ENCODE results near the gene DOCK1.

Gene DOCK1

GRCh38 chr10:127146661-127147060 is 241.4 kb downstream of the DOCK1 start:
- H3K27ac ChIP-seq (ENCODE audit: low read depth, low read length): no peak overlapping the region

GRCh38 chr10:127148066-127148932 is 243.1 kb downstream of the DOCK1 start:
- Histone ChIP-seq H3K36me3 (ENCODE audit: insufficient read depth, low read length) (no peaks in the 10 kb centered on the region), H3K4me1 (ENCODE audit: insufficient read depth, low read length) (peaks cover 30% of the 10 kb centered on the region), H3K4me3 (ENCODE audit: low read length) (no peak overlapping the region), H3K9ac (ENCODE audit: low read depth, low read length) (no peak overlapping the region), H3K9me3 (ENCODE audit: insufficient read depth, low read depth, low read length) (no peaks in the 10 kb centered on the region), H3K27me3 (ENCODE audit: insufficient read depth, low read length) (no peaks in the 10 kb centered on the region), H3K27ac (ENCODE audit: low read depth, low read length) (peak overlapping the region; percentile 36)
- WGBS: 89% methylated on average over 14 of the region's 15 CpGs

More at GRCh38 chr10:127146661-127147060, 241.4 kb downstream of the DOCK1 start:
- Histone ChIP-seq H3K9me3 (ENCODE audit: insufficient read depth, low read depth, low read length) (no peaks in the 10 kb centered on the region), H3K9ac (ENCODE audit: low read depth, low read length) (no peak overlapping the region), H3K27me3 (ENCODE audit: insufficient read depth, low read length) (no peaks in the 10 kb centered on the region), H3K4me1 (ENCODE audit: insufficient read depth, low read length) (peaks cover 29% of the 10 kb centered on the region), H3K4me3 (ENCODE audit: low read length) (no peak overlapping the region), H3K36me3 (ENCODE audit: insufficient read depth, low read length) (no peaks in the 10 kb centered on the region)
- WGBS: 89% methylated on average over 9 of the region's 9 CpGs

GRCh38 chr10:127148933-127149220 is 243.6 kb downstream of the DOCK1 start:
- H3K27me3 ChIP-seq (ENCODE audit: insufficient read depth, low read length): no peaks in the 10 kb centered on the region
- H3K36me3 ChIP-seq (ENCODE audit: insufficient read depth, low read length): no peaks in the 10 kb centered on the region
- no peak overlapping the region for H3K9ac ChIP-seq (ENCODE audit: low read depth, low read length)
- peaks cover 30% of the 10 kb centered on the region for H3K4me1 ChIP-seq (ENCODE audit: insufficient read depth, low read length)
- 82% methylated on average over 2 of the region's 2 CpGs for WGBS
- no peaks in the 10 kb centered on the region for H3K9me3 ChIP-seq (ENCODE audit: insufficient read depth, low read depth, low read length)
- no peak overlapping the region for H3K4me3 ChIP-seq (ENCODE audit: low read length)
- H3K27ac ChIP-seq (ENCODE audit: low read depth, low read length): peak overlapping the region; percentile 36

- Histone ChIP-seq H3K4me1 (ENCODE audit: insufficient read depth, low read length) (peaks cover 30% of the 10 kb centered on the region), H3K27me3 (ENCODE audit: insufficient read depth, low read length) (no peaks in the 10 kb centered on the region), H3K9me3 (ENCODE audit: insufficient read depth, low read depth, low read length) (no peaks in the 10 kb centered on the region), H3K27ac (ENCODE audit: low read depth, low read length) (peak overlapping the region; percentile 36), H3K9ac (ENCODE audit: low read depth, low read length) (no peak overlapping the region), H3K36me3 (ENCODE audit: insufficient read depth, low read length) (no peaks in the 10 kb centered on the region), H3K4me3 (ENCODE audit: low read length) (no peak overlapping the region)
- 50% methylated on average over 7 of the region's 7 CpGs for WGBS
Measured at GRCh38 chr10:127149501-127150081, 244.4 kb downstream of the DOCK1 start.

- H3K4me3 ChIP-seq (ENCODE audit: low read length): no peak overlapping the region
- H3K9me3 ChIP-seq (ENCODE audit: insufficient read depth, low read depth, low read length): no peaks in the 10 kb centered on the region
- H3K4me1 ChIP-seq (ENCODE audit: insufficient read depth, low read length): peaks cover 30% of the 10 kb centered on the region
- H3K27me3 ChIP-seq (ENCODE audit: insufficient read depth, low read length): no peaks in the 10 kb centered on the region
- 63% methylated on average over 5 of the region's 5 CpGs for WGBS
- peak overlapping the region; percentile 11; the same call in 1 of the 2 replicates for H3K27ac ChIP-seq (ENCODE audit: low read depth, low read length)
- H3K9ac ChIP-seq (ENCODE audit: low read depth, low read length): no peak overlapping the region
- H3K36me3 ChIP-seq (ENCODE audit: insufficient read depth, low read length): no peaks in the 10 kb centered on the region
Measured at GRCh38 chr10:127150136-127150535, 244.9 kb downstream of the DOCK1 start.

- Histone ChIP-seq H3K9me3 (ENCODE audit: insufficient read depth, low read depth, low read length) (no peaks in the 10 kb centered on the region), H3K36me3 (ENCODE audit: insufficient read depth, low read length) (no peaks in the 10 kb centered on the region), H3K27me3 (ENCODE audit: insufficient read depth, low read length) (no peaks in the 10 kb centered on the region), H3K4me1 (ENCODE audit: insufficient read depth, low read length) (peaks cover 30% of the 10 kb centered on the region), H3K4me3 (ENCODE audit: low read length) (no peak overlapping the region), H3K27ac (ENCODE audit: low read depth, low read length) (no peak overlapping the region), H3K9ac (ENCODE audit: low read depth, low read length) (no peak overlapping the region)
- WGBS: 92% methylated on average over 10 of the region's 10 CpGs
Measured at GRCh38 chr10:127151541-127151940, 246.3 kb downstream of the DOCK1 start.

GRCh38 chr10:127151981-127152699 is 246.9 kb downstream of the DOCK1 start:
- H3K9ac ChIP-seq (ENCODE audit: low read depth, low read length): no peak overlapping the region
- H3K27me3 ChIP-seq (ENCODE audit: insufficient read depth, low read length): no peaks in the 10 kb centered on the region
- no peak overlapping the region for H3K27ac ChIP-seq (ENCODE audit: low read depth, low read length)
- 93% methylated on average over 9 of the region's 9 CpGs for WGBS
- H3K4me1 ChIP-seq (ENCODE audit: insufficient read depth, low read length): peaks cover 30% of the 10 kb centered on the region
- H3K9me3 ChIP-seq (ENCODE audit: insufficient read depth, low read depth, low read length): no peaks in the 10 kb centered on the region
- no peak overlapping the region for H3K4me3 ChIP-seq (ENCODE audit: low read length)
- no peaks in the 10 kb centered on the region for H3K36me3 ChIP-seq (ENCODE audit: insufficient read depth, low read length)

GRCh38 chr10:127153181-127153580 is 248.0 kb downstream of the DOCK1 start:
- Histone ChIP-seq H3K9me3 (ENCODE audit: insufficient read depth, low read depth, low read length) (no peaks in the 10 kb centered on the region), H3K27me3 (ENCODE audit: insufficient read depth, low read length) (no peaks in the 10 kb centered on the region), H3K4me3 (ENCODE audit: low read length) (no peak overlapping the region), H3K9ac (ENCODE audit: low read depth, low read length) (no peak overlapping the region), H3K4me1 (ENCODE audit: insufficient read depth, low read length) (peaks cover 27% of the 10 kb centered on the region), H3K27ac (ENCODE audit: low read depth, low read length) (no peak overlapping the region), H3K36me3 (ENCODE audit: insufficient read depth, low read length) (no peaks in the 10 kb centered on the region)
- 89% methylated on average over 4 of the region's 4 CpGs for WGBS

GRCh38 chr10:127154831-127155620 is 249.8 kb downstream of the DOCK1 start:
- no peak overlapping the region for H3K4me3 ChIP-seq (ENCODE audit: low read length)
- H3K9me3 ChIP-seq (ENCODE audit: insufficient read depth, low read depth, low read length): no peaks in the 10 kb centered on the region
- H3K27ac ChIP-seq (ENCODE audit: low read depth, low read length): no peak overlapping the region
- no peaks in the 10 kb centered on the region for H3K27me3 ChIP-seq (ENCODE audit: insufficient read depth, low read length)
- H3K36me3 ChIP-seq (ENCODE audit: insufficient read depth, low read length): no peaks in the 10 kb centered on the region
- no peak overlapping the region for H3K9ac ChIP-seq (ENCODE audit: low read depth, low read length)
- H3K4me1 ChIP-seq (ENCODE audit: insufficient read depth, low read length): peaks cover 10% of the 10 kb centered on the region; the same call in 1 of the 2 replicates
- 94% methylated on average over 9 of the region's 9 CpGs for WGBS

GRCh38 chr10:127157089-127157488 is 251.9 kb downstream of the DOCK1 start:
- no peaks in the 10 kb centered on the region for H3K27me3 ChIP-seq (ENCODE audit: insufficient read depth, low read length)
- no peak overlapping the region for H3K4me3 ChIP-seq (ENCODE audit: low read length)
- H3K36me3 ChIP-seq (ENCODE audit: insufficient read depth, low read length): no peaks in the 10 kb centered on the region
- H3K27ac ChIP-seq (ENCODE audit: low read depth, low read length): no peak overlapping the region
- 92% methylated on average over 4 of the region's 4 CpGs for WGBS
- H3K9me3 ChIP-seq (ENCODE audit: insufficient read depth, low read depth, low read length): no peaks in the 10 kb centered on the region
- H3K9ac ChIP-seq (ENCODE audit: low read depth, low read length): no peak overlapping the region
- H3K4me1 ChIP-seq (ENCODE audit: insufficient read depth, low read length): no peaks in the 10 kb centered on the region
